Astrocyte (in vitro differentiated cells and primary cell): ENCODE data around the gene BOLA1. TPM values are rescaled to one million over a fixed set of nuclear protein-coding genes. Genes with fewer than 3 reads are reported as not detected.
A peak's percentile ranks its signal among the peaks of the same experiment; 100 is the strongest.

Source experiments
- DNase-seq: peaks from one replicate; pipeline ENCODE4 v3.0.0-alpha.2; 2010; ENCODE audit warnings: low read depth
- FAIRE-seq: peaks from 2 replicates; lab custom pipeline; 2011; peaks lifted over from hg19 to GRCh38; lab: Jason Lieb, UNC
- H2AFZ ChIP-seq: 2 replicates; pipeline ENCODE4 v1.6.0; 2012; ENCODE audit warnings: low read depth, low read length, inconsistent platforms
- H3K27ac ChIP-seq: 2 replicates; pipeline ENCODE4 v1.5.1; 2011; ENCODE audit warnings: low read depth, low read length, inconsistent platforms
- H3K27me3 ChIP-seq: 2 replicates; pipeline ENCODE4 v1.6.0; 2011; ENCODE audit warnings: low read length, inconsistent platforms; ENCODE audit not compliant: insufficient read depth
- H3K36me3 ChIP-seq: 2 replicates; pipeline ENCODE4 v1.5.1; 2011; ENCODE audit warnings: low read length, inconsistent platforms; ENCODE audit not compliant: insufficient read depth
- H3K4me1 ChIP-seq: 2 replicates; pipeline ENCODE4 v1.5.1; 2011; ENCODE audit warnings: low read length, inconsistent platforms; ENCODE audit not compliant: insufficient read depth
- H3K4me2 ChIP-seq: 2 replicates; pipeline ENCODE4 v1.6.0; 2012; ENCODE audit warnings: low read length, inconsistent platforms
- H3K4me3 ChIP-seq: 2 replicates; pipeline ENCODE4 v1.5.1; 2011; ENCODE audit warnings: low read depth, mild to moderate bottlenecking, low read length, inconsistent platforms; ENCODE audit not compliant: insufficient read depth
- H3K79me2 ChIP-seq: 2 replicates; pipeline ENCODE4 v1.6.0; 2012; ENCODE audit warnings: mild to moderate bottlenecking, low read length, inconsistent platforms; ENCODE audit not compliant: insufficient read depth
- H3K9ac ChIP-seq: 2 replicates; pipeline ENCODE4 v1.6.0; 2012; ENCODE audit warnings: mild to moderate bottlenecking, low read length, inconsistent platforms
- H3K9me3 ChIP-seq: 2 replicates; pipeline ENCODE4 v1.5.1; 2012; ENCODE audit warnings: low read depth, mild to moderate bottlenecking, low read length, inconsistent platforms; ENCODE audit not compliant: insufficient read depth
- H4K20me1 ChIP-seq: 2 replicates; pipeline ENCODE4 v1.6.0; 2012; ENCODE audit warnings: low read length, inconsistent platforms; ENCODE audit not compliant: insufficient read depth
- H3K27ac Mint-ChIP-seq: one replicate; pipeline ENCODE4 v1.8.0; 2021; ENCODE audit warnings: mild to moderate bottlenecking, mixed read lengths; ENCODE audit not compliant: unreplicated experiment
- H3K27me3 Mint-ChIP-seq: one replicate; pipeline ENCODE4 v1.8.0; 2021; ENCODE audit warnings: low read depth, mixed read lengths; ENCODE audit not compliant: unreplicated experiment
- H3K36me3 Mint-ChIP-seq: one replicate; pipeline ENCODE4 v1.8.0; 2021; ENCODE audit warnings: low read depth, mixed read lengths; ENCODE audit not compliant: unreplicated experiment
- H3K4me1 Mint-ChIP-seq: one replicate; pipeline ENCODE4 v1.8.0; 2021; ENCODE audit warnings: low read depth, mixed read lengths; ENCODE audit not compliant: unreplicated experiment
- H3K4me3 Mint-ChIP-seq: one replicate; pipeline ENCODE4 v1.8.0; 2021; ENCODE audit warnings: mild to moderate bottlenecking, moderate library complexity, mixed read lengths; ENCODE audit not compliant: unreplicated experiment
- H3K9me3 Mint-ChIP-seq: one replicate; pipeline ENCODE4 v1.8.0; 2021; ENCODE audit warnings: mild to moderate bottlenecking, mixed read lengths; ENCODE audit not compliant: unreplicated experiment
- EZH2 ChIP-seq: IDR thresholded peaks from 2 replicates; pipeline ENCODE4 v1.6.1; 2012; ENCODE audit warnings: mild to moderate bottlenecking, low read length, inconsistent platforms; ENCODE audit not compliant: insufficient read depth
- total RNA-seq: library from RNA; stranded (reverse); gene quantifications from 2 replicates; pipeline ENCODE4 v1.2.1, GENCODE V29; 2021
- TF ChIP-seq, protein P1 (sequence below): IDR thresholded peaks from 2 replicates; pipeline ENCODE4 v1.5.1; 2011; ENCODE audit warnings: low read depth, mild to moderate bottlenecking, inconsistent platforms, low read length, moderate library complexity; ENCODE audit not compliant: insufficient read depth

Gene BOLA1
- total RNA-seq, 1 donor from 2014 or later: 6.1 TPM

DNA sequence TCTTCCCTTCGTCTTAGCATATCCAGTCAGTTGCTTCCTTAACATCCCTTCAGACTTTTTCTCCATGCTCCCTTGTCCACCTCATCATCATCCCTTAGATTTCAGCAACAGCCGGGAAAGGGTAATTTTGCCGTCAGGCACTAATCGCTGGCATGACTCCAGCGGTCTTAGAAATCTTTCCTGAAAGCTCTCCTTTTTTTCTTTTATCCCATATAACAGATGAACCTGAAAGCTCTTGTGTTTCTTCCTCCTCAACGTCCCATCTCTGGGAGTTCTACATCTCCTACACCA is 10.4 kb upstream of the BOLA1 start:
- H3K36me3 Mint-ChIP-seq: no peaks in the 10 kb centered on the region
- no peaks in the 10 kb centered on the region for H3K36me3 ChIP-seq
- no peaks in the 10 kb centered on the region for H3K9me3 Mint-ChIP-seq
- H3K9ac ChIP-seq: peak overlapping the region; percentile 97
- peaks cover 10% of the 10 kb centered on the region for H3K4me1 ChIP-seq
- no peak overlapping the region for H3K4me3 Mint-ChIP-seq
- H3K79me2 ChIP-seq: peaks cover 11% of the 10 kb centered on the region
- no peaks in the 10 kb centered on the region for H3K27me3 Mint-ChIP-seq
- H2AFZ ChIP-seq: peak overlapping the region; percentile 70
- H4K20me1 ChIP-seq: peaks cover 16% of the 10 kb centered on the region
- no peaks in the 10 kb centered on the region for H3K4me1 Mint-ChIP-seq
- no peak overlapping the region for H3K27ac Mint-ChIP-seq
- peak overlapping the region; percentile 95 for H3K27ac ChIP-seq
- no peaks in the 10 kb centered on the region for H3K27me3 ChIP-seq
- peak overlapping the region; percentile 82 for H3K4me3 ChIP-seq
- H3K9me3 ChIP-seq: no peaks in the 10 kb centered on the region
- no peak for FAIRE-seq
- H3K4me2 ChIP-seq: peak overlapping the region; percentile 93
- DNase-seq: no peak
- TF ChIP-seq, protein P1, sequence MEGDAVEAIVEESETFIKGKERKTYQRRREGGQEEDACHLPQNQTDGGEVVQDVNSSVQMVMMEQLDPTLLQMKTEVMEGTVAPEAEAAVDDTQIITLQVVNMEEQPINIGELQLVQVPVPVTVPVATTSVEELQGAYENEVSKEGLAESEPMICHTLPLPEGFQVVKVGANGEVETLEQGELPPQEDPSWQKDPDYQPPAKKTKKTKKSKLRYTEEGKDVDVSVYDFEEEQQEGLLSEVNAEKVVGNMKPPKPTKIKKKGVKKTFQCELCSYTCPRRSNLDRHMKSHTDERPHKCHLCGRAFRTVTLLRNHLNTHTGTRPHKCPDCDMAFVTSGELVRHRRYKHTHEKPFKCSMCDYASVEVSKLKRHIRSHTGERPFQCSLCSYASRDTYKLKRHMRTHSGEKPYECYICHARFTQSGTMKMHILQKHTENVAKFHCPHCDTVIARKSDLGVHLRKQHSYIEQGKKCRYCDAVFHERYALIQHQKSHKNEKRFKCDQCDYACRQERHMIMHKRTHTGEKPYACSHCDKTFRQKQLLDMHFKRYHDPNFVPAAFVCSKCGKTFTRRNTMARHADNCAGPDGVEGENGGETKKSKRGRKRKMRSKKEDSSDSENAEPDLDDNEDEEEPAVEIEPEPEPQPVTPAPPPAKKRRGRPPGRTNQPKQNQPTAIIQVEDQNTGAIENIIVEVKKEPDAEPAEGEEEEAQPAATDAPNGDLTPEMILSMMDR: no peak
- no peak for TF ChIP-seq EZH2

DNA sequence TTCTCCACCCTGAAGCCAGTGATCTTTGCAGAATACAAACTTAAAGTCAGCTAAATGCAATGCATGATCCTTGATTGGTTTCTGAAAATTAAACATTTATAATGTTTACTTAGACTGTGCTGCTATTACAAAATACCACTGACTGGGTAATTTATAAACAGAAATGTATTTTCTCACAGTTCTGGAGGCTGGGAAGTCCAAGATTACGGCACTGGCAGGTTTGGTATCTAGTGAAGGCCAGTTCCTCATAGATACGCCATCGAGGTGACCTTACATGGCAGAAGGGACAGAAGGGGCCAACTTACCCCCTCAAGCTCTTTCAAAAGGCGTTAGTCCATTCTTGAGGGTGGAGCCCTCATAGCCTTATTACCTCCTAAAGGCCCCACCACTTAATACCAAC is 2.8 kb upstream of the BOLA1 start:
- H3K4me2 ChIP-seq: no peak overlapping the region
- no peaks in the 10 kb centered on the region for H3K79me2 ChIP-seq
- peaks cover 11% of the 10 kb centered on the region for H3K4me1 ChIP-seq
- no peaks in the 10 kb centered on the region for H3K36me3 ChIP-seq
- H2AFZ ChIP-seq: no peak overlapping the region
- DNase-seq (no peak), FAIRE-seq (no peak)
- Mint-ChIP-seq H3K27me3 (no peaks in the 10 kb centered on the region), H3K4me1 (peaks cover 2% of the 10 kb centered on the region), H3K9me3 (no peaks in the 10 kb centered on the region), H3K36me3 (peaks cover 7% of the 10 kb centered on the region), H3K27ac (no peak overlapping the region), H3K4me3 (no peak overlapping the region)
- no peaks in the 10 kb centered on the region for H4K20me1 ChIP-seq
- H3K27ac ChIP-seq: no peak overlapping the region
- H3K4me3 ChIP-seq: no peak overlapping the region
- no peaks in the 10 kb centered on the region for H3K27me3 ChIP-seq
- H3K9me3 ChIP-seq: no peaks in the 10 kb centered on the region
- H3K9ac ChIP-seq: no peak overlapping the region
- TF ChIP-seq, protein P1: no peak
- no peak for TF ChIP-seq EZH2

DNA sequence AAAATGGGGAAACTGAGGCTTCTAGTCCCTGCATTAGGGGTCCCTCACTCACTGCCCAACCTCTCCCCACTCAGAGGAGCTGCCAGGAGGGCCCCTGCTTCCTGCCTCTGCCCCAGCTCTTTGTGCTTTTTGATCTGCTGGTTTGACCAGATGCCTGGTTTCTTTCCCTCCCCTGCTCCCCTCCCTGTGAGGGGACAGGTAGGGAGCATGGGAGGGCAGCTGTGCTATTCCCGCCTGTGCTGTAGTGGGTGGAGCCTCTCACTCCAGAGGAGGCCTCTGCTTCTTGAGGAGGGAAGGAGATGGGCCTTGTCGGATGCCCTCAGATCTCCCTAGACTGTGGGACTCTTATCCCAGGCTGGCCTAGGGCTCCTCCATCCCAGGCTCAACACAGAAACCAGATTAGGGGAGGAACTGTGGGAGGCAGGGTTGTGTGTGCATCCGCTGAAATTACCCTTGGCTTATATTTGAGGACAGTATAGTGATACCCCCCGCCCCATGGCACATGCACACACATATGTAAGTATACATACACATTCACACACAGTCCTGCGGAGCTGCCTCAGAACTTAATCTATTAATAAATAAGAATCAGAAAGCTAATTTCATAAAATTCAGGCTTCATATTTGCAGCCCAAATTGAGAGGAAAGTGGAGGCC is 4.6 kb downstream of the BOLA1 start:
- Mint-ChIP-seq H3K27ac (no peak overlapping the region), H3K4me1 (peaks cover 2% of the 10 kb centered on the region), H3K27me3 (no peaks in the 10 kb centered on the region), H3K4me3 (no peak overlapping the region), H3K36me3 (peaks cover 15% of the 10 kb centered on the region), H3K9me3 (no peaks in the 10 kb centered on the region)
- Histone ChIP-seq H3K27me3 (no peaks in the 10 kb centered on the region), H3K36me3 (peaks cover 6% of the 10 kb centered on the region), H4K20me1 (no peaks in the 10 kb centered on the region), H3K4me2 (no peak overlapping the region), H3K79me2 (no peaks in the 10 kb centered on the region), H3K27ac (no peak overlapping the region), H2AFZ (no peak overlapping the region), H3K9me3 (no peaks in the 10 kb centered on the region), H3K9ac (no peak overlapping the region), H3K4me1 (peaks cover 11% of the 10 kb centered on the region), H3K4me3 (no peak overlapping the region)
- FAIRE-seq (no peak), DNase-seq (no peak)
- TF ChIP-seq, protein P1: no peak
- TF ChIP-seq EZH2: no peak
